NB4 (cell line): ENCODE results near the gene LYRM1.

Experiments used
- MYC ChIP-seq: IDR thresholded peaks from 2 replicates; pipeline ENCODE4 v1.6.1; 2011; ENCODE audit warnings: low read depth, low read length
- TF ChIP-seq, protein P1 (sequence below): IDR thresholded peaks from one replicate; pipeline ENCODE4 v1.5.1; 2012; ENCODE audit warnings: low read depth, low read length

DNA sequence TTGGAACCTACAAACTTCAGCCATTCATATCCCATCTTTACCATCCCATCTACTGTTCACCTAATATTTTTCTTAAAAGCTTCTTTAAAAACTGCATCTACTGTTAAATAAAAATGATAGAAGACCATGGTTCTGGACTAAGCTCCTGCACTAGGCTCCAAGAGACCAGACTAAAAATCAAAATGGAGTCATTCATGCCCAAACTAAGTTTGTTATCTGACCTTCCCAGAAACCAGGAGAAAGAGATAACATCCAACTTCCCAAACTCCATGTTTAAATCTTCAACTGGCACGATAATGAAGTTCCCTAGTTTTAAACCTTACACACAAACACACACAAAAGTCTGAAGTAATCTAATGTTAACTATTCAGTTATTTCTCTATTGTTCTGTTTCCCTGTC, 14.3 kb upstream of the LYRM1 start:
- TF ChIP-seq, protein P1, sequence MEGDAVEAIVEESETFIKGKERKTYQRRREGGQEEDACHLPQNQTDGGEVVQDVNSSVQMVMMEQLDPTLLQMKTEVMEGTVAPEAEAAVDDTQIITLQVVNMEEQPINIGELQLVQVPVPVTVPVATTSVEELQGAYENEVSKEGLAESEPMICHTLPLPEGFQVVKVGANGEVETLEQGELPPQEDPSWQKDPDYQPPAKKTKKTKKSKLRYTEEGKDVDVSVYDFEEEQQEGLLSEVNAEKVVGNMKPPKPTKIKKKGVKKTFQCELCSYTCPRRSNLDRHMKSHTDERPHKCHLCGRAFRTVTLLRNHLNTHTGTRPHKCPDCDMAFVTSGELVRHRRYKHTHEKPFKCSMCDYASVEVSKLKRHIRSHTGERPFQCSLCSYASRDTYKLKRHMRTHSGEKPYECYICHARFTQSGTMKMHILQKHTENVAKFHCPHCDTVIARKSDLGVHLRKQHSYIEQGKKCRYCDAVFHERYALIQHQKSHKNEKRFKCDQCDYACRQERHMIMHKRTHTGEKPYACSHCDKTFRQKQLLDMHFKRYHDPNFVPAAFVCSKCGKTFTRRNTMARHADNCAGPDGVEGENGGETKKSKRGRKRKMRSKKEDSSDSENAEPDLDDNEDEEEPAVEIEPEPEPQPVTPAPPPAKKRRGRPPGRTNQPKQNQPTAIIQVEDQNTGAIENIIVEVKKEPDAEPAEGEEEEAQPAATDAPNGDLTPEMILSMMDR: no peak
- TF ChIP-seq MYC: no peak
